Sigmoid colon (tissue), 4 donors: ENCODE data around the gene OXSR1.

ENCODE experiments used
- EP300 ChIP-seq, 4 donors: sonication (generic); formaldehyde crosslinking; IDR thresholded peaks; one replicate each; pipeline ENCODE4 v1.6.1; 2017; ENCODE audit warnings: antibody characterized with exemption in 4 of 4
- POLR2A ChIP-seq, 2 donors: fragments of 450-650 bp; IDR thresholded peaks; one replicate each; pipeline ENCODE4 v1.6.1; 2016; ENCODE audit warnings: antibody characterized with exemption in 2 of 2, mild to moderate bottlenecking in 2 of 2, moderate library complexity in 2 of 2
- POLR2AphosphoS5 ChIP-seq, 4 donors: sonication (generic); formaldehyde crosslinking; IDR thresholded peaks; one replicate each; pipeline ENCODE4 v1.6.1; 2017; ENCODE audit warnings: antibody characterized with exemption in 4 of 4
- TF ChIP-seq, protein P1 (sequence below), 4 experiments: fragments of 450-650 bp in 3 of 4; fragments of 200-600 bp in 1 of 4; IDR thresholded peaks; one replicate each; pipeline ENCODE4 v1.5.1; 2016 to 2019; ENCODE audit warnings: antibody characterized with exemption in 4 of 4, mild to moderate bottlenecking in 3 of 4, moderate library complexity in 2 of 4

DNA sequence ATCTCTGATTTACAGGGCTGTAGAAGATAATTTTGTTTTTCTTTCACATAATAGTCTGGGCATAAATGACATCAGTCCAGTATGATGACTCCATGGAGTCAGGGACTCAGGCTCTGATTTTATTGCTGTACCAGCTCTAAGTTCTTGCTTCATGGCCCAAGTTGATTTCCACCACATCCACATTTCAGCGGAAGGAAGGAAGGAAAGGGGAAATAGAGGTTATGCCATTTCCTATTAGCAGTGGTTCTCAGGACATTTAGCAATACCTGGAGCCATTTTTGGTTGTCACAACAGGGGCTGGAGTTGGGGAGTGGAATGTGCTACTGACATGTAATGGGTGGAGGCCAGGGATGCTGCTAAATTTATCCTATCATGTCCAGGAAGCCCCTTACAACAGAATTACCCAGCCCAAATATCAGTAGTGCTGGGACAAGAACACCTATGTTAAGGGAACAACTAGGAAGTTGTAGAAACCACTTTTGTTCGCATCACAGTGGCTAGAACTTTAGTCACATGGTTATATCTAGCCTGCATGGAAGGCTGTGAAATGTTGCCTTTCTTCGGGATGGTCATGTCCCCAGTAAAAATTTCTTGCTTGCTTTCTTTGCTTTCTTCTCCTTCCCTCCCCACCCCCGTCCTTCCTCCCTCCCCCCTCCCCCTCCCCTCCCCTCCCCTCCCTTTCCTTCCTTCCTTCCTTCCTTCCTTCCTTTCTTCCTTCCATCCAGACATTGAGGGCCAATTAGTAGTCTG is 42.1 kb downstream of the OXSR1 start:
- TF ChIP-seq POLR2AphosphoS5 (IDR thresholded peaks at IDR 0.05), result no peak
- no peak for TF ChIP-seq POLR2A (IDR thresholded peaks at IDR 0.05)
- TF ChIP-seq, protein P1, sequence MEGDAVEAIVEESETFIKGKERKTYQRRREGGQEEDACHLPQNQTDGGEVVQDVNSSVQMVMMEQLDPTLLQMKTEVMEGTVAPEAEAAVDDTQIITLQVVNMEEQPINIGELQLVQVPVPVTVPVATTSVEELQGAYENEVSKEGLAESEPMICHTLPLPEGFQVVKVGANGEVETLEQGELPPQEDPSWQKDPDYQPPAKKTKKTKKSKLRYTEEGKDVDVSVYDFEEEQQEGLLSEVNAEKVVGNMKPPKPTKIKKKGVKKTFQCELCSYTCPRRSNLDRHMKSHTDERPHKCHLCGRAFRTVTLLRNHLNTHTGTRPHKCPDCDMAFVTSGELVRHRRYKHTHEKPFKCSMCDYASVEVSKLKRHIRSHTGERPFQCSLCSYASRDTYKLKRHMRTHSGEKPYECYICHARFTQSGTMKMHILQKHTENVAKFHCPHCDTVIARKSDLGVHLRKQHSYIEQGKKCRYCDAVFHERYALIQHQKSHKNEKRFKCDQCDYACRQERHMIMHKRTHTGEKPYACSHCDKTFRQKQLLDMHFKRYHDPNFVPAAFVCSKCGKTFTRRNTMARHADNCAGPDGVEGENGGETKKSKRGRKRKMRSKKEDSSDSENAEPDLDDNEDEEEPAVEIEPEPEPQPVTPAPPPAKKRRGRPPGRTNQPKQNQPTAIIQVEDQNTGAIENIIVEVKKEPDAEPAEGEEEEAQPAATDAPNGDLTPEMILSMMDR (IDR thresholded peaks at IDR 0.05), result no peak
- TF ChIP-seq EP300 (IDR thresholded peaks at IDR 0.05), result no peak
